Peyer's patch (tissue), 4 donors: ENCODE data around the gene CDC26. TPM values are rescaled to one million over a fixed set of nuclear protein-coding genes. Genes with fewer than 3 reads are reported as not detected.

Experiments
- DNase-seq, 3 donors: peaks; one replicate each; pipeline ENCODE4 v3.0.0-alpha.2; 2017 to 2019
- H3K27ac ChIP-seq, 4 donors: fragments of 200-600 bp; sonication (generic); one replicate each; pipeline ENCODE4 v1.5.1; 2016 to 2019
- H3K27me3 ChIP-seq, 2 donors: fragments of 200-600 bp; sonication (generic); one replicate each; pipeline ENCODE4 v1.5.1; 2019
- H3K36me3 ChIP-seq, 3 donors: fragments of 200-600 bp; sonication (generic); one replicate each; pipeline ENCODE4 v1.5.1; 2016 to 2019
- H3K4me1 ChIP-seq, 4 donors: fragments of 200-600 bp; sonication (generic); one replicate each; pipeline ENCODE4 v1.5.1; 2016 to 2019
- H3K4me3 ChIP-seq, 4 donors: fragments of 200-600 bp; sonication (generic); 1 replicate in 3 of 4; 2 replicates in 1 of 4; pipeline ENCODE4 v1.5.1; 2016 to 2019; ENCODE audit warnings: mild to moderate bottlenecking in 1 of 4
- H3K9me3 ChIP-seq, 4 donors: fragments of 200-600 bp; sonication (generic); one replicate each; pipeline ENCODE4 v1.5.1; 2016 to 2019; ENCODE audit warnings: mild to moderate bottlenecking in 1 of 4
- POLR2A ChIP-seq, 2 donors: fragments of 450-650 bp; IDR thresholded peaks; one replicate each; pipeline ENCODE4 v1.5.1; 2017; ENCODE audit warnings: antibody characterized with exemption in 2 of 2, mild to moderate bottlenecking in 2 of 2, moderate library complexity in 2 of 2
- total RNA-seq, 4 donors: library from RNA; depleted of rRNA; stranded (reverse); fragments of >200 nt; gene quantifications; one replicate each; pipeline ENCODE4 v1.1.0, GENCODE V29; 2016
- TF ChIP-seq, protein P1 (sequence below), 6 experiments: fragments of 450-650 bp in 4 of 6; fragments of 200-600 bp in 2 of 6; sonication (generic) in 1 of 6; IDR thresholded peaks; one replicate each; pipeline ENCODE4 v1.5.1; 2017 to 2019; ENCODE audit warnings: antibody characterized with exemption in 6 of 6, mild to moderate bottlenecking in 3 of 6, moderate library complexity in 1 of 6

Gene CDC26
- total RNA-seq, 4 donors from 2014 or later, result 13.6 to 28.4 (median 25.0) TPM

- Histone ChIP-seq H3K36me3 (peaks cover 0 to 58% (median 0%) of the 10 kb centered on the region in 3 donors), H3K27ac (no peak overlapping the region)
- TF ChIP-seq POLR2A (IDR thresholded peaks at IDR 0.05), result no peak
- TF ChIP-seq, protein P1, sequence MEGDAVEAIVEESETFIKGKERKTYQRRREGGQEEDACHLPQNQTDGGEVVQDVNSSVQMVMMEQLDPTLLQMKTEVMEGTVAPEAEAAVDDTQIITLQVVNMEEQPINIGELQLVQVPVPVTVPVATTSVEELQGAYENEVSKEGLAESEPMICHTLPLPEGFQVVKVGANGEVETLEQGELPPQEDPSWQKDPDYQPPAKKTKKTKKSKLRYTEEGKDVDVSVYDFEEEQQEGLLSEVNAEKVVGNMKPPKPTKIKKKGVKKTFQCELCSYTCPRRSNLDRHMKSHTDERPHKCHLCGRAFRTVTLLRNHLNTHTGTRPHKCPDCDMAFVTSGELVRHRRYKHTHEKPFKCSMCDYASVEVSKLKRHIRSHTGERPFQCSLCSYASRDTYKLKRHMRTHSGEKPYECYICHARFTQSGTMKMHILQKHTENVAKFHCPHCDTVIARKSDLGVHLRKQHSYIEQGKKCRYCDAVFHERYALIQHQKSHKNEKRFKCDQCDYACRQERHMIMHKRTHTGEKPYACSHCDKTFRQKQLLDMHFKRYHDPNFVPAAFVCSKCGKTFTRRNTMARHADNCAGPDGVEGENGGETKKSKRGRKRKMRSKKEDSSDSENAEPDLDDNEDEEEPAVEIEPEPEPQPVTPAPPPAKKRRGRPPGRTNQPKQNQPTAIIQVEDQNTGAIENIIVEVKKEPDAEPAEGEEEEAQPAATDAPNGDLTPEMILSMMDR (IDR thresholded peaks at IDR 0.05), result no peak
These were observed 5.5 kb downstream of the CDC26 start for GRCh38 chr9:113269871-113270270.

GRCh38 chr9:113269355-113269754 is 6.0 kb downstream of the CDC26 start:
- Histone ChIP-seq H3K27me3 (no peaks in the 10 kb centered on the region), H3K9me3 (no peaks in the 10 kb centered on the region), H3K36me3 (peaks cover 0 to 58% (median 0%) of the 10 kb centered on the region in 3 donors), H3K4me3 (no peak overlapping the region), H3K4me1 (no peaks in the 10 kb centered on the region), H3K27ac (no peak overlapping the region)
- TF ChIP-seq, protein P1 (IDR thresholded peaks at IDR 0.05), result no peak
- no peak for TF ChIP-seq POLR2A (IDR thresholded peaks at IDR 0.05)
- DNase-seq, result no peak

More at GRCh38 chr9:113269871-113270270, 5.5 kb downstream of the CDC26 start:
- no peaks in the 10 kb centered on the region for H3K4me1 ChIP-seq
- no peaks in the 10 kb centered on the region for H3K9me3 ChIP-seq
- DNase-seq, result no peak
- H3K27me3 ChIP-seq, result no peaks in the 10 kb centered on the region
- no peak overlapping the region for H3K4me3 ChIP-seq

DNA sequence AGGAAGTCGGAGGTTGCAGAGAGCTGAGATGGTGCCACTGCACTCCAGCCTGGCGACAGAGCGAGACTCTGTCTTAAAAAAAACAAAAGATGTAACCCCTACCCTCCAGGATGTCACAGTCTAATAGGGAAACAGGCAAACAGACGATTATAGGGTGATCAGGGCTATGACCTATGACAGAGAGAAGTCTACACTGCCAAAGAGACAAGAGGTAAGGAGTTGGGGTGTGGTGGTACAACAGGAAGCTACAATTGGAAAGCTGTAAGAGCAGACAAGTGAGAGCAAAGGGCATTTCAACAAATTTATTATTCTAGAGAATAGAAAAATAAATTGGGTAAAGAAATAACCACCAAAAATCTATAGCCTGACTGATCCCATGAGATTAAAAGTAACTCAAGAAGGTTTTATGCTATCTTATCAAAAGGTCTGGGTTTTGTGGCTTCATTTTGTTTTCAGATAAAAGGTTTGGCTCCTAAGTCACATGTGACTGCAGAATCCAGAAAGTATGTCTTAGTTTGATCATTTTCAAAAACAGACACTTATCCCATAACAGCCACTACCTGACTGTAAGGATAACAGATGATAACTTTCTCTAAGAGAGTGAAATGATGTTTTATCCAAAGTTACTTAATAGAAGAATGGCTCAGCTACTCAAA is 7.3 kb downstream of the CDC26 start:
- DNase-seq, result no peak
- TF ChIP-seq, protein P1 (IDR thresholded peaks at IDR 0.05), result no peak
- TF ChIP-seq POLR2A (IDR thresholded peaks at IDR 0.05), result no peak
- Histone ChIP-seq H3K4me3 (no peak overlapping the region), H3K4me1 (no peaks in the 10 kb centered on the region), H3K27me3 (no peaks in the 10 kb centered on the region), H3K36me3 (peaks cover 0 to 57% (median 0%) of the 10 kb centered on the region in 3 donors), H3K27ac (no peak overlapping the region), H3K9me3 (no peaks in the 10 kb centered on the region)

GRCh38 chr9:113266174-113266573 is 9.2 kb downstream of the CDC26 start:
- no peak for DNase-seq
- Histone ChIP-seq H3K27me3 (no peaks in the 10 kb centered on the region), H3K4me1 (no peaks in the 10 kb centered on the region), H3K27ac (no peak overlapping the region), H3K4me3 (no peak overlapping the region), H3K36me3 (peaks cover 0 to 45% (median 0%) of the 10 kb centered on the region in 3 donors), H3K9me3 (no peaks in the 10 kb centered on the region)
- no peak for TF ChIP-seq POLR2A (IDR thresholded peaks at IDR 0.05)

GRCh38 chr9:113261917-113262671 is 13.3 kb downstream of the CDC26 start:
- no peak for TF ChIP-seq POLR2A (IDR thresholded peaks at IDR 0.05)
- TF ChIP-seq, protein P1 (IDR thresholded peaks at IDR 0.05), result no peak
- Histone ChIP-seq H3K9me3 (no peaks in the 10 kb centered on the region), H3K4me1 (no peaks in the 10 kb centered on the region), H3K27ac (peak overlapping the region in 1 of 4 donors; percentile 28), H3K36me3 (peaks cover 0 to 48% (median 0%) of the 10 kb centered on the region in 3 donors), H3K4me3 (no peak overlapping the region), H3K27me3 (no peaks in the 10 kb centered on the region)
- DNase-seq, result no peak

- Histone ChIP-seq H3K36me3 (peaks cover 0 to 50% (median 0%) of the 10 kb centered on the region in 3 donors), H3K4me1 (no peaks in the 10 kb centered on the region), H3K9me3 (no peaks in the 10 kb centered on the region), H3K4me3 (no peak overlapping the region), H3K27ac (no peak overlapping the region), H3K27me3 (no peaks in the 10 kb centered on the region)
- TF ChIP-seq POLR2A (IDR thresholded peaks at IDR 0.05), result no peak
- TF ChIP-seq, protein P1 (IDR thresholded peaks at IDR 0.05), result no peak
- DNase-seq, result no peak
These were observed 17.1 kb downstream of the CDC26 start for GRCh38 chr9:113258282-113258681.
